GM12878 (cell line): ENCODE results near the gene STK39.

Experiments
- BRCA1 ChIP-seq: IDR thresholded peaks from 2 replicates; pipeline ENCODE4 v1.6.1; 2011; ENCODE audit warnings: low read depth, low read length, improper control_type of control experiment
- CREB1 ChIP-seq: IDR thresholded peaks from 2 replicates; pipeline ENCODE4 v1.6.1; 2012; ENCODE audit warnings: low read depth, mild to moderate bottlenecking, inconsistent platforms
- CREM ChIP-seq: IDR thresholded peaks from 2 replicates; pipeline ENCODE4 v1.6.1; 2014; ENCODE audit warnings: antibody characterized with exemption, low read depth
- EP300 ChIP-seq, 2 experiments: fragments of 150-350 bp in 1 of 2; IDR thresholded peaks; 2 replicates each; pipeline ENCODE4 v1.6.1; 2011 to 2012; ENCODE audit warnings: low read depth in 2 of 2, low read length in 2 of 2, borderline replicate concordance in 1 of 2, improper control_type of control experiment in 1 of 2, inconsistent platforms in 1 of 2; ENCODE audit not compliant: control insufficient read depth in 1 of 2
- HDAC6 ChIP-seq: fragments of 200-600 bp; sonication (generic); IDR thresholded peaks from one replicate; pipeline ENCODE4 v1.8.0; 2017; ENCODE audit warnings: antibody characterized with exemption; ENCODE audit not compliant: unreplicated experiment
- NFYB ChIP-seq: IDR thresholded peaks from 2 replicates; pipeline ENCODE4 v1.6.1; 2011; ENCODE audit warnings: low read depth, mild to moderate bottlenecking, low read length, improper control_type of control experiment, moderate library complexity; ENCODE audit not compliant: insufficient read depth
- POLR2A ChIP-seq: IDR thresholded peaks from 2 replicates; pipeline ENCODE4 v1.6.1; 2011; ENCODE audit warnings: low read depth, mild to moderate bottlenecking, low read length
- RFX5 ChIP-seq: IDR thresholded peaks from 2 replicates; pipeline ENCODE4 v1.6.1; 2011; ENCODE audit warnings: low read depth, low read length, improper control_type of control experiment
- SIN3A ChIP-seq: IDR thresholded peaks from 2 replicates; pipeline ENCODE4 v1.6.1; 2012; ENCODE audit warnings: low read depth, low read length, improper control_type of control experiment
- SIX5 ChIP-seq: IDR thresholded peaks from 2 replicates; pipeline ENCODE4 v1.6.1; 2011; ENCODE audit warnings: mild to moderate bottlenecking, low read depth, low read length, moderate library complexity; ENCODE audit not compliant: severe bottlenecking
- TF ChIP-seq, protein P1 (sequence below), 3 experiments: IDR thresholded peaks in 2 of 3; conservative IDR thresholded peaks in 1 of 3; 2 replicates each; pipeline ENCODE4 v1.5.1; 2011; ENCODE audit warnings: low read depth in 3 of 3, low read length in 3 of 3, mild to moderate bottlenecking in 3 of 3, control low read depth in 2 of 3, moderate library complexity in 2 of 3, inconsistent platforms in 1 of 3, mixed read lengths in 1 of 3; ENCODE audit not compliant: control insufficient read depth in 2 of 3, insufficient read depth in 1 of 3; ENCODE audit errors: extremely low read depth in 1 of 3
- TF ChIP-seq, protein P2 (sequence below): IDR thresholded peaks from 2 replicates; pipeline ENCODE4 v1.6.1; 2012; ENCODE audit warnings: low read depth, low read length, improper control_type of control experiment
- TF ChIP-seq, protein P3 (sequence below): fragments of 150-350 bp; IDR thresholded peaks from 2 replicates; pipeline ENCODE4 v1.6.1; 2016; ENCODE audit warnings: low read depth, low read length

- TF ChIP-seq, protein P1, sequence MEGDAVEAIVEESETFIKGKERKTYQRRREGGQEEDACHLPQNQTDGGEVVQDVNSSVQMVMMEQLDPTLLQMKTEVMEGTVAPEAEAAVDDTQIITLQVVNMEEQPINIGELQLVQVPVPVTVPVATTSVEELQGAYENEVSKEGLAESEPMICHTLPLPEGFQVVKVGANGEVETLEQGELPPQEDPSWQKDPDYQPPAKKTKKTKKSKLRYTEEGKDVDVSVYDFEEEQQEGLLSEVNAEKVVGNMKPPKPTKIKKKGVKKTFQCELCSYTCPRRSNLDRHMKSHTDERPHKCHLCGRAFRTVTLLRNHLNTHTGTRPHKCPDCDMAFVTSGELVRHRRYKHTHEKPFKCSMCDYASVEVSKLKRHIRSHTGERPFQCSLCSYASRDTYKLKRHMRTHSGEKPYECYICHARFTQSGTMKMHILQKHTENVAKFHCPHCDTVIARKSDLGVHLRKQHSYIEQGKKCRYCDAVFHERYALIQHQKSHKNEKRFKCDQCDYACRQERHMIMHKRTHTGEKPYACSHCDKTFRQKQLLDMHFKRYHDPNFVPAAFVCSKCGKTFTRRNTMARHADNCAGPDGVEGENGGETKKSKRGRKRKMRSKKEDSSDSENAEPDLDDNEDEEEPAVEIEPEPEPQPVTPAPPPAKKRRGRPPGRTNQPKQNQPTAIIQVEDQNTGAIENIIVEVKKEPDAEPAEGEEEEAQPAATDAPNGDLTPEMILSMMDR (IDR thresholded peaks at IDR 0.05 in 2 of 3, conservative IDR thresholded peaks at IDR 0.05 in 1 of 3; ENCODE audit: control insufficient read depth in 2 of 3, extremely low read depth in 1 of 3, insufficient read depth in 1 of 3, low read depth in 3 of 3, low read length in 3 of 3): no peak
- TF ChIP-seq CREM (no peak), SIX5 (no peak), NFYB (no peak), BRCA1 (no peak), SIN3A (no peak), EP300 (IDR thresholded peaks at IDR 0.05; ENCODE audit: borderline replicate concordance in 1 of 2, control insufficient read depth in 1 of 2, low read depth in 2 of 2, low read length in 2 of 2) (no peak), CREB1 (no peak), HDAC6 (no peak), RFX5 (no peak), POLR2A (no peak)
- TF ChIP-seq, protein P2, sequence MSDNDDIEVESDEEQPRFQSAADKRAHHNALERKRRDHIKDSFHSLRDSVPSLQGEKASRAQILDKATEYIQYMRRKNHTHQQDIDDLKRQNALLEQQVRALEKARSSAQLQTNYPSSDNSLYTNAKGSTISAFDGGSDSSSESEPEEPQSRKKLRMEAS: no peak
- TF ChIP-seq, protein P3, sequence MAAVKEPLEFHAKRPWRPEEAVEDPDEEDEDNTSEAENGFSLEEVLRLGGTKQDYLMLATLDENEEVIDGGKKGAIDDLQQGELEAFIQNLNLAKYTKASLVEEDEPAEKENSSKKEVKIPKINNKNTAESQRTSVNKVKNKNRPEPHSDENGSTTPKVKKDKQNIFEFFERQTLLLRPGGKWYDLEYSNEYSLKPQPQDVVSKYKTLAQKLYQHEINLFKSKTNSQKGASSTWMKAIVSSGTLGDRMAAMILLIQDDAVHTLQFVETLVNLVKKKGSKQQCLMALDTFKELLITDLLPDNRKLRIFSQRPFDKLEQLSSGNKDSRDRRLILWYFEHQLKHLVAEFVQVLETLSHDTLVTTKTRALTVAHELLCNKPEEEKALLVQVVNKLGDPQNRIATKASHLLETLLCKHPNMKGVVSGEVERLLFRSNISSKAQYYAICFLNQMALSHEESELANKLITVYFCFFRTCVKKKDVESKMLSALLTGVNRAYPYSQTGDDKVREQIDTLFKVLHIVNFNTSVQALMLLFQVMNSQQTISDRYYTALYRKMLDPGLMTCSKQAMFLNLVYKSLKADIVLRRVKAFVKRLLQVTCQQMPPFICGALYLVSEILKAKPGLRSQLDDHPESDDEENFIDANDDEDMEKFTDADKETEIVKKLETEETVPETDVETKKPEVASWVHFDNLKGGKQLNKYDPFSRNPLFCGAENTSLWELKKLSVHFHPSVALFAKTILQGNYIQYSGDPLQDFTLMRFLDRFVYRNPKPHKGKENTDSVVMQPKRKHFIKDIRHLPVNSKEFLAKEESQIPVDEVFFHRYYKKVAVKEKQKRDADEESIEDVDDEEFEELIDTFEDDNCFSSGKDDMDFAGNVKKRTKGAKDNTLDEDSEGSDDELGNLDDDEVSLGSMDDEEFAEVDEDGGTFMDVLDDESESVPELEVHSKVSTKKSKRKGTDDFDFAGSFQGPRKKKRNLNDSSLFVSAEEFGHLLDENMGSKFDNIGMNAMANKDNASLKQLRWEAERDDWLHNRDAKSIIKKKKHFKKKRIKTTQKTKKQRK: no peak
Measured at GRCh38 chr2:168256448-168256847, 9.1 kb upstream of the STK39 start.
